ENCODE data around the gene TBC1D25.

Gene TBC1D25

DNA sequence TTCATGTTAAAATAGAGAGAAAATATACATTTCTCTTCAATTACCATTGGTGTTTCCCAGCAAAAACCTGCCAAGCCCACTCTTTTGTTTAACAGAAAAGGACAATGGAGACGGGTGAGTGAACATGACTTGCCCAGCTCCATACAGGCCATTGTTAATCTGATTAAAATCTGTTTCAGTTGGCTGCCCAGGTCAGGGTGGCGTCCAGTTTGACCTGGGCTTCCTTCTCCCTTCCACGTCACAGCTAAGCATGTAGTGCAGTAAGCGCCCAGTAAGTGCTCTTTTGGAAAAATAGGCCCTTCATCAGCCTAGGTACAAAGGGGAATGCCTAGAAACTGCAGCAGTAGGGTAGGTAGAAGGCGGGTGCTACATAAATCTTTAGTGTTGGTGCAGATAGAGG, 32.3 kb upstream of the TBC1D25 start:
- Histone ChIP-seq H3K9me3 (ENCODE audit: control insufficient read depth in 2 of 2, low read length in 2 of 2) (no peaks in the 10 kb centered on the region), H3K36me3 (ENCODE audit: control insufficient read depth in 2 of 2, insufficient read depth in 2 of 2, low read length in 2 of 2) (no peaks in the 10 kb centered on the region), H3K4me3 (ENCODE audit: low read length in 2 of 2) (no peak overlapping the region), H3K27me3 (ENCODE audit: control insufficient read depth in 1 of 2, insufficient read depth in 2 of 2, low read length in 2 of 2) (peaks cover 0 to 5% of the 10 kb centered on the region in 2 donors), H3K27ac (ENCODE audit: low read length) (no peak overlapping the region), H3K9ac (ENCODE audit: low read length in 2 of 2) (no peak overlapping the region), H3K4me1 (ENCODE audit: control insufficient read depth, insufficient read depth, low read length) (peaks cover 8% of the 10 kb centered on the region)

DNA sequence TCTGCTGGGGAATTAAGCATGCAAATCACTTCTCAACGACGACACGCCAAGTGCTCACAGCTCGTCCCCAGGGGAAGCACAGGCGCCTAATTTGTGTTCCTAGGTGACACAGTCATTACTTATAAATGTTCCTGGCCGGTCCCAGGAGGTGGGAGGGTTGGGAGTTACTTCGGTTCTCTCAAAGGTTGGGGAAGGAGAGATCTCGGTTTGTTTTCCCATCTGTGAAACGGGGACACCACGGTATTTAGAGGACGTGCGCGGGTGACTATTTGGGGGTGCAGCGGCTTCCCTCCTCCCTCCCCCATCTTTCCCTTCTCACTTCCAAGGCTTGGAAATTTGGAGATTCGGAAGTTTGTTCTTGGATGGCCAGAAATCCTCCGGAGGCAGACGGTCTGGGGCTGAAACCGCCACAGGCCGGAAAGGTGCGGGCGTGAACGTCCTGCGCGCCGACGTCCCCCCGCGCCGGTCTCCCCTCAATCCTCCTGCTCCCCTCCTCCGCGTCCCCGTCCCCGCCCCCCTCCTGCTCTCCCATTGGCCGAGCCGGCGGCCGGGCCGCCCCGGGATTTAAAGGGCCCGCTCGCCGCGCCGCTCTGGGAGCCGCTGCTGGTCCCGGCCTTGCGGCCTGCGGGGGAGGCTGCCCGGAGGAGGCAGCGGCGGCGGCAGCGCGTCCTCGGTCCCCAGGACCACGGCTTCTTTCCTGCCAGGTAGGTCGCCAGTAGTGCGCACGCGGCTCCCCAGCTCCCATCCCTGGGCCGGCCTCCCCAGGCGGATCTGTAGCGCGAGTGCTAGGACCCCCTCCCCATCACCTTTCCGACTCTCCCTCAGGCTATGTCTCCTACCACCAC, 30.9 kb upstream of the TBC1D25 start, which contains the start of gene PORCN:
Gene PORCN (plus strand): TSS at position 593 of the 845 bp plus-strand sequence. CDS start 829 bp downstream, outside the sequence.
- peak within 1 kb of the TSS; percentile 80 to 86 for H3K9ac ChIP-seq (ENCODE audit: low read length in 2 of 2)
- no peaks in the 10 kb centered on the region for H3K9me3 ChIP-seq (ENCODE audit: control insufficient read depth in 2 of 2, low read length in 2 of 2)
- no peaks in the 10 kb centered on the region for H3K36me3 ChIP-seq (ENCODE audit: control insufficient read depth in 2 of 2, insufficient read depth in 2 of 2, low read length in 2 of 2)
- peak within 1 kb of the TSS; percentile 58 for H3K27ac ChIP-seq (ENCODE audit: low read length)
- peaks cover 0 to 7% of the 10 kb centered on the region in 2 donors for H3K27me3 ChIP-seq (ENCODE audit: control insufficient read depth in 1 of 2, insufficient read depth in 2 of 2, low read length in 2 of 2)
- H3K4me1 ChIP-seq (ENCODE audit: control insufficient read depth, insufficient read depth, low read length): peaks cover 8% of the 10 kb centered on the region
- peak within 1 kb of the TSS; percentile 79 to 81 for H3K4me3 ChIP-seq (ENCODE audit: low read length in 2 of 2)

DNA sequence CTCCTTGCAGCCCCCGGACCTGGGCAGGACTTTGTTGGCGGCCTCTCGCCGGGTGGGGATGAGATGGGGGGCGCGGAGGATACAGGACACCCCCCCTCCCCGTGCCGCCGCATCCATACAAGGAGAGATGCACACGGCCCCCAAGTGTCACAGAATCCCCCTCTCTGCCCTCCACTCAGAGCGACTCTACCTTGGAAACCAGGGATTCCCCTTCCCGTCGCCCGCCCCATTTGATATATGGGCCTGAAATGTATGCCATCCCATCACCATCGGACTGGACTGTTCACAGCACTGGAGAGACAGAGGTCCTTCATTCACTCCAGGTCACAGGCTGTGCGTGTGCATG, 30.3 kb upstream of the TBC1D25 start:
- Histone ChIP-seq H3K36me3 (ENCODE audit: control insufficient read depth in 2 of 2, insufficient read depth in 2 of 2, low read length in 2 of 2) (peaks cover 0 to 1% of the 10 kb centered on the region in 2 donors), H3K9ac (ENCODE audit: low read length in 2 of 2) (peak overlapping the region; percentile 80 to 86), H3K27me3 (ENCODE audit: control insufficient read depth in 1 of 2, insufficient read depth in 2 of 2, low read length in 2 of 2) (peaks cover 0 to 5% of the 10 kb centered on the region in 2 donors), H3K9me3 (ENCODE audit: control insufficient read depth in 2 of 2, low read length in 2 of 2) (no peaks in the 10 kb centered on the region), H3K4me3 (ENCODE audit: low read length in 2 of 2) (peak overlapping the region; percentile 79 to 81), H3K4me1 (ENCODE audit: control insufficient read depth, insufficient read depth, low read length) (peaks cover 8% of the 10 kb centered on the region), H3K27ac (ENCODE audit: low read length) (peak overlapping the region; percentile 24)

DNA sequence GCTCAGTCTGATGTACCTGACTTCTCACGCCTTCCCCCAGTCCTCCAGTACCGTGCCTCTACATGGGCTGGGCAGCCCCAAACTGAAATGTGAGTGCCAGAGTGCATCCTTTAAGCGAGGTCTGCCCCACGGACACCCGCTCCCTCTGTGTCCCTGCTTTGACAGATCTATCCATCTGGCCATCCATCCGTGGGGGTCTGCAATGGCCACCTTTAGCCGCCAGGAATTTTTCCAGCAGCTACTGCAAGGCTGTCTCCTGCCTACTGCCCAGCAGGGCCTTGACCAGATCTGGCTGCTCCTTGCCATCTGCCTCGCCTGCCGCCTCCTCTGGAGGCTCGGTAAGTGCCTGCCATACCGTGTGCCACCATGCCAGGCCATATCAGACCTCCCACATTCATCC, 29.9 kb upstream of the TBC1D25 start:
- Histone ChIP-seq H3K27me3 (ENCODE audit: control insufficient read depth in 1 of 2, insufficient read depth in 2 of 2, low read length in 2 of 2) (peaks cover 0 to 7% of the 10 kb centered on the region in 2 donors), H3K9me3 (ENCODE audit: control insufficient read depth in 2 of 2, low read length in 2 of 2) (no peaks in the 10 kb centered on the region), H3K9ac (ENCODE audit: low read length in 2 of 2) (peak overlapping the region; percentile 80 to 86), H3K27ac (ENCODE audit: low read length) (no peak overlapping the region), H3K36me3 (ENCODE audit: control insufficient read depth in 2 of 2, insufficient read depth in 2 of 2, low read length in 2 of 2) (peaks cover 0 to 2% of the 10 kb centered on the region in 2 donors), H3K4me1 (ENCODE audit: control insufficient read depth, insufficient read depth, low read length) (peaks cover 8% of the 10 kb centered on the region), H3K4me3 (ENCODE audit: low read length in 2 of 2) (peak overlapping the region; percentile 79 to 81)

DNA sequence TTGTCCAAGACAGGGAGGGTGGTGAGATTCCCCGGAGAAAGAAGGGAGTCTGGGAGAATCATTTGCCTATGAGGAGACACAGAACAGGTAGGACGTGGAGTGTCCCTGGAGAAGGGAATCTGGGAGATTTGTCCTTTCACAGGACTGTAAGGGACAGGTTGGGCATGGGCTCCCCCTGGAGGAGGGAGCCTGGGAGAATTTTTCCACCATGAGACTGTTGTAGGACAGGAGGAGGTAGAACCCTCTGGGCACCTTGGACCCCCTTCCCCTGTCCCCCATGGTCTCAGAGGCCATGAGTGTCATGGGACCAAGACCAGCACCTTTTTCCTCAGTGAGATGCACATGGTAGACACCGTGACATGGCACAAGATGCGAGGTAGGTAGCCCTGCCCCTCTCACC, 28.0 kb upstream of the TBC1D25 start:
- no peak overlapping the region for H3K9ac ChIP-seq (ENCODE audit: low read length in 2 of 2)
- no peaks in the 10 kb centered on the region for H3K9me3 ChIP-seq (ENCODE audit: control insufficient read depth in 2 of 2, low read length in 2 of 2)
- H3K36me3 ChIP-seq (ENCODE audit: control insufficient read depth in 2 of 2, insufficient read depth in 2 of 2, low read length in 2 of 2): peaks cover 0 to 2% of the 10 kb centered on the region in 2 donors
- no peak overlapping the region for H3K4me3 ChIP-seq (ENCODE audit: low read length in 2 of 2)
- no peak overlapping the region for H3K27ac ChIP-seq (ENCODE audit: low read length)
- H3K27me3 ChIP-seq (ENCODE audit: control insufficient read depth in 1 of 2, insufficient read depth in 2 of 2, low read length in 2 of 2): peaks cover 0 to 7% of the 10 kb centered on the region in 2 donors
- peaks cover 8% of the 10 kb centered on the region for H3K4me1 ChIP-seq (ENCODE audit: control insufficient read depth, insufficient read depth, low read length)

DNA sequence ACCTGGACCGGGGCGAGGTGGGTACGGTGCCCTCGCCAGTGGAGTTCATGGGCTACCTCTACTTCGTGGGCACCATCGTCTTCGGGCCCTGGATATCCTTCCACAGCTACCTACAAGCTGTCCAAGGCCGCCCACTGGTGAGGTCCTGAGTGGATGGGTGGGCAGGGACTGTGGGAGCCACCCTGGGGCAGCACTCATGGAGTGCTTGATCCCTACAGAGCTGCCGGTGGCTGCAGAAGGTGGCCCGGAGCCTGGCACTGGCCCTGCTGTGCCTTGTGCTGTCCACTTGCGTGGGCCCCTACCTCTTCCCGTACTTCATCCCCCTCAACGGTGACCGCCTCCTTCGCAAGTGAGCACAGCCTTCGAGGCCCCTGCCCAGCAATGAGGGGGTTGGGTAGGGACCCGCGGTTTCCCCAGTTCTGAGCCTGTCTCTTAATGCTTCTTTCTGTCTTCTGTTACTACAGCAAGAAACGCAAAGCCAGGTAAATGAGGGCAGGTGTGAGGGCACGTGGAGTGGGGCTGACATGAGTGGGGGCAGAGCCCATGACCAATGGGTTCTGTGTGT, 27.1 kb upstream of the TBC1D25 start:
- Histone ChIP-seq H3K4me3 (ENCODE audit: low read length in 2 of 2) (no peak overlapping the region), H3K4me1 (ENCODE audit: control insufficient read depth, insufficient read depth, low read length) (peaks cover 8% of the 10 kb centered on the region), H3K36me3 (ENCODE audit: control insufficient read depth in 2 of 2, insufficient read depth in 2 of 2, low read length in 2 of 2) (peaks cover 0 to 2% of the 10 kb centered on the region in 2 donors), H3K9ac (ENCODE audit: low read length in 2 of 2) (no peak overlapping the region), H3K27me3 (ENCODE audit: control insufficient read depth in 1 of 2, insufficient read depth in 2 of 2, low read length in 2 of 2) (peaks cover 0 to 7% of the 10 kb centered on the region in 2 donors), H3K27ac (ENCODE audit: low read length) (no peak overlapping the region), H3K9me3 (ENCODE audit: control insufficient read depth in 2 of 2, low read length in 2 of 2) (no peaks in the 10 kb centered on the region)

DNA sequence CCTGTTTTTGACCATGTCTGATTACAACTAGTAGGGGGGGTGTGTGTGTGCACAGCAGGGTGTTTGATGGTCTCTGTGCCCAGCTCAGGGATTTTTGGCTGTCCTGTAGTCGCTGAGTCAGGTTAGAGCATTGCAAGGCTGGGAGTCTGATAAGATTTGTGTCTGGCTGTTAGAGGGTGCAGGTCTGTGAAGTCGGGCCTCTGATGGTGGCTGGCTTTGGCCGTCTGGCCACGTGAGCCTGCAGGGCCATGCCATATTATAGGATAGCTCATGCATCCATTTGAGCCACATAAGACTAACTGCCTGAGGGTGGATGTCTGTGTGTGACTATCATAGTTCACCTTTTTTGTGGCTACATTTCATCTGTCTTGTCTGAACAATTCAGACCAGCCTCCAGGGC, 25.8 kb upstream of the TBC1D25 start:
- Histone ChIP-seq H3K4me1 (ENCODE audit: control insufficient read depth, insufficient read depth, low read length) (peaks cover 8% of the 10 kb centered on the region), H3K27ac (ENCODE audit: low read length) (no peak overlapping the region), H3K9me3 (ENCODE audit: control insufficient read depth in 2 of 2, low read length in 2 of 2) (no peaks in the 10 kb centered on the region), H3K9ac (ENCODE audit: low read length in 2 of 2) (no peak overlapping the region), H3K4me3 (ENCODE audit: low read length in 2 of 2) (no peak overlapping the region), H3K27me3 (ENCODE audit: control insufficient read depth in 1 of 2, insufficient read depth in 2 of 2, low read length in 2 of 2) (peaks cover 0 to 7% of the 10 kb centered on the region in 2 donors), H3K36me3 (ENCODE audit: control insufficient read depth in 2 of 2, insufficient read depth in 2 of 2, low read length in 2 of 2) (peaks cover 0 to 2% of the 10 kb centered on the region in 2 donors)

DNA sequence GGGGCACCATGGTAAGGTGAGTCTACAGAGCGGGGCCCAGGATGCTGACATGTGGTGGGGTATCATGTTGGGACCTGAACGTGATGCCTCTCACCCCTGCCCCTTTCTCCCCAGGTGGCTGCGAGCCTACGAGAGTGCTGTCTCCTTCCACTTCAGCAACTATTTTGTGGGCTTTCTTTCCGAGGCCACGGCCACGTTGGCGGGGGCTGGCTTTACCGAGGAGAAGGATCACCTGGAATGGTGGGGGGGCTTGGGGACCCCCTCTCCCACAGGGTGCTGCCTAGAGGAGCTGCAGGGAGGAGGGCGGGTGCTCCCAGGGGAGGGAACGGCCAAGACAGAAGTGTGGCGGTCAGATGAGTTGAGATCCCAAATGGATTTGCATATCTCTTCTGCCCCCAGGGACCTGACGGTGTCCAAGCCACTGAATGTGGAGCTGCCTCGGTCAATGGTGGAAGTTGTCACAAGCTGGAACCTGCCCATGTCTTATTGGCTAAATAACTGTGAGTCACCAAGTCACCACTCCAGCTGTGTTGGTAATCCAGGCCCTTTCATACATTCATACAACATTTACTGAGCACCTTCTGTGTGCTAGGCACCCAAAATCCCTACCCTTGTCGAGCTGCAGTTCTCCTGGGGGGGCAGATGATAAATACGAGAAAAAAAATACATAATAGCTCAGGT, 25.2 kb upstream of the TBC1D25 start:
- peaks cover 0 to 2% of the 10 kb centered on the region in 2 donors for H3K36me3 ChIP-seq (ENCODE audit: control insufficient read depth in 2 of 2, insufficient read depth in 2 of 2, low read length in 2 of 2)
- no peak overlapping the region for H3K27ac ChIP-seq (ENCODE audit: low read length)
- H3K4me1 ChIP-seq (ENCODE audit: control insufficient read depth, insufficient read depth, low read length): peaks cover 7% of the 10 kb centered on the region

DNA sequence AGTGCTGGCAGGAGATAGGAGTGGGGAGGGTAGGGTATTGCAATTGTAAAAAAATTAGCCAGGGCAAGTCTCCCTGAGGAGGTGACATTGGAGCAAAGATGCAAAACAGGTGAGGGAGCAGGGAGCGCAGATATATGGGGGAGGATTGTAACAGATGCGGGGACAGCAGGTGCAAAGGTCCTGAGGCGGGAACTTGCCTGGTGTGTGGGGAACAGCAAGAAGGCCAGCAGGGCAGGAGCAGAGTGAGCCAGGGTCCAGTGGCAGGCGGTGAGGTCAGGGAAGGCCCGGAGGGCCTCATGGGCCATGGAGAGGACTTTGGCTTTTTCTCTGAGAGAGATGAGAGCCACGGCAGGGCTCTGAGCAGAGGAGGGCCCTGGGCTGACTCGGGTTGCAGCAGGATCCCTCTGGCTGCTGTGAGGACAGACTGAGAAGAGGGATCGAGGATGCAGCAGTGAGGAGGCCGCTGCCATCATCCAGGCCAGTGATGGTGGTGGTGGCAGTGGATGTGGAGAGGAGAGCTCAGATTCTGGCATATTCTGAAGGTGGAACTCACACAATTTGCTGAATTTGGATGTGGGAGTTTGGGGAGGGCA, 24.6 kb upstream of the TBC1D25 start:
- Histone ChIP-seq H3K9me3 (ENCODE audit: control insufficient read depth in 2 of 2, low read length in 2 of 2) (no peaks in the 10 kb centered on the region), H3K4me1 (ENCODE audit: control insufficient read depth, insufficient read depth, low read length) (peaks cover under 1% of the 10 kb centered on the region), H3K36me3 (ENCODE audit: control insufficient read depth in 2 of 2, insufficient read depth in 2 of 2, low read length in 2 of 2) (peaks cover 0 to 2% of the 10 kb centered on the region in 2 donors)

More for the DNA sequence above, 25.2 kb upstream of the TBC1D25 start:
- Histone ChIP-seq H3K27me3 (ENCODE audit: control insufficient read depth in 1 of 2, insufficient read depth in 2 of 2, low read length in 2 of 2) (peaks cover 0 to 7% of the 10 kb centered on the region in 2 donors), H3K9me3 (ENCODE audit: control insufficient read depth in 2 of 2, low read length in 2 of 2) (no peaks in the 10 kb centered on the region), H3K4me3 (ENCODE audit: low read length in 2 of 2) (no peak overlapping the region), H3K9ac (ENCODE audit: low read length in 2 of 2) (no peak overlapping the region)

DNA sequence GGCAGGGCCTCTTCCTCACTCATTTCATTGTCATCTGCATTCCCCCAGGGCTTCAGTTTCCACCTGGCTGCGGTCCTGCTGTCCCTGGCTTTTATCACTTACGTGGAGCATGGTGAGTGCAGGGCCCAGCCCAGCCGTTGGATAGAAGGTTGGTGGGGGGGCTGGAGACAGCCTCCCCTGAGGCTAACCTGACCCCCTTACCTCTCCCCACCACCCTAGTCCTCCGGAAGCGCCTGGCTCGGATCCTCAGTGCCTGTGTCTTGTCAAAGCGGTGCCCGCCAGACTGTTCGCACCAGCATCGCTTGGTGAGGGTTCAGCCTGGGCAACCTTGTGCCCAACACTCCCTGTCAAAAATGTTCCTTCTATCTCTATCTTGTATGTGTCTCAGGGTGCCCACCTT, 23.7 kb upstream of the TBC1D25 start:
- Histone ChIP-seq H3K27me3 (ENCODE audit: control insufficient read depth in 1 of 2, insufficient read depth in 2 of 2, low read length in 2 of 2) (peaks cover 0 to 7% of the 10 kb centered on the region in 2 donors), H3K36me3 (ENCODE audit: control insufficient read depth in 2 of 2, insufficient read depth in 2 of 2, low read length in 2 of 2) (peaks cover 0 to 2% of the 10 kb centered on the region in 2 donors), H3K9ac (ENCODE audit: low read length in 2 of 2) (no peak overlapping the region), H3K4me3 (ENCODE audit: low read length in 2 of 2) (no peak overlapping the region), H3K27ac (ENCODE audit: low read length) (no peak overlapping the region), H3K4me1 (ENCODE audit: control insufficient read depth, insufficient read depth, low read length) (no peaks in the 10 kb centered on the region), H3K9me3 (ENCODE audit: control insufficient read depth in 2 of 2, low read length in 2 of 2) (no peaks in the 10 kb centered on the region)

More for the DNA sequence above, 24.6 kb upstream of the TBC1D25 start:
- Histone ChIP-seq H3K27me3 (ENCODE audit: control insufficient read depth in 1 of 2, insufficient read depth in 2 of 2, low read length in 2 of 2) (peaks cover 0 to 7% of the 10 kb centered on the region in 2 donors), H3K27ac (ENCODE audit: low read length) (no peak overlapping the region), H3K9ac (ENCODE audit: low read length in 2 of 2) (no peak overlapping the region), H3K4me3 (ENCODE audit: low read length in 2 of 2) (no peak overlapping the region)
